Peyer's patch (tissue), 4 donors: ENCODE data around the gene CZIB.
A peak's percentile ranks its signal among the peaks of the same experiment; 100 is the strongest.

Experiments used
- CTCF ChIP-seq, 6 experiments: fragments of 450-650 bp in 4 of 6; fragments of 200-600 bp in 2 of 6; sonication (generic) in 1 of 6; IDR thresholded peaks; one replicate each; pipeline ENCODE4 v1.5.1; 2017 to 2019; ENCODE audit warnings: antibody characterized with exemption in 6 of 6, mild to moderate bottlenecking in 3 of 6, moderate library complexity in 1 of 6
- POLR2A ChIP-seq, 2 donors: fragments of 450-650 bp; IDR thresholded peaks; one replicate each; pipeline ENCODE4 v1.5.1; 2017; ENCODE audit warnings: antibody characterized with exemption in 2 of 2, mild to moderate bottlenecking in 2 of 2, moderate library complexity in 2 of 2

GRCh38 chr1:53266038-53266437 is 45.6 kb upstream of the CZIB start:
- TF ChIP-seq CTCF (IDR thresholded peaks at IDR 0.05) (peak in 2 of 6 experiments; percentile 18 to 20), POLR2A (IDR thresholded peaks at IDR 0.05) (no peak)
